ENCODE measurements around the gene AP5S1. TPM values are rescaled to one million over a fixed set of nuclear protein-coding genes. Genes with fewer than 3 reads are reported as not detected.

AP5S1 gene
- total RNA-seq, 4 donors from 2014 or later = 9.4 to 20.7 (median 14.9) TPM

GRCh38 chr20:3876676-3877075 lies 56.3 kb downstream of the AP5S1 start:
- Histone ChIP-seq H3K27me3 (no peaks in the 10 kb centered on the region), H3K4me3 (no peak overlapping the region), H3K36me3 (peaks cover 0 to 35% (median 0%) of the 10 kb centered on the region in 3 donors), H3K27ac (no peak overlapping the region), H3K4me1 (peaks cover 0 to 21% (median 2%) of the 10 kb centered on the region in 4 donors), H3K9me3 (no peaks in the 10 kb centered on the region)
- DNase-seq (ENCODE audit: low spot score in 2 of 2) = no peak
- TF ChIP-seq POLR2A (IDR thresholded peaks at IDR 0.05) (no peak), CTCF (IDR thresholded peaks at IDR 0.05) (no peak), EP300 (IDR thresholded peaks at IDR 0.05) (no peak)

Other genes starting within 250 kb of the AP5S1 start
- not detected for gene GFRA4, start 157.1 kb upstream of the AP5S1 start, total RNA-seq
- gene ADAM33, start 138.5 kb upstream of the AP5S1 start, total RNA-seq = 100 to 1,000 TPM; 162 to 385 (median 274) TPM
- gene SIGLEC1, start 107.9 kb upstream of the AP5S1 start, total RNA-seq = 10 to 100 TPM in 3 of 4 donors, 1 to 10 TPM in 1; 5.2 to 33.9 (median 13.1) TPM
- 10 to 100 TPM; 12.7 to 30.9 (median 18.7) TPM for gene HSPA12B, start 87.9 kb upstream of the AP5S1 start, total RNA-seq
- gene ADISSP, start 52.8 kb upstream of the AP5S1 start, total RNA-seq = 10 to 100 TPM; 14.4 to 32.4 (median 22.2) TPM
- gene SPEF1, start 39.1 kb upstream of the AP5S1 start, total RNA-seq = 1 to 10 TPM in 2 of 4 donors, not detected in 2; 1.1 to 1.8 TPM
- gene CENPB, start 33.8 kb upstream of the AP5S1 start, total RNA-seq = 100 to 1,000 TPM in 2 of 4 donors, 10 to 100 TPM in 2; 72.8 to 109 (median 100) TPM
- 10 to 100 TPM; 33.0 to 65.4 (median 43.9) TPM for gene CDC25B, start 24.2 kb upstream of the AP5S1 start, total RNA-seq
- gene MAVS, start 26.3 kb downstream of the AP5S1 start, total RNA-seq = 10 to 100 TPM; 34.5 to 49.8 (median 39.3) TPM
- gene PANK2, start 68.8 kb downstream of the AP5S1 start, total RNA-seq = 10 to 100 TPM; 58.2 to 79.7 (median 64.2) TPM
- gene RNF24, start 195.0 kb downstream of the AP5S1 start, total RNA-seq = 10 to 100 TPM; 17.0 to 25.5 (median 19.6) TPM